Measurements from ENCODE around the gene DEGS2.

DEGS2 gene

GRCh38 chr14:100147181-100147631 is 12.2 kb downstream of the DEGS2 start:
- TF ChIP-seq CTCF (IDR thresholded peaks at IDR 0.05; ENCODE audit: low read length) = no peak
- no peak for TF ChIP-seq EZH2phosphoT487 (IDR thresholded peaks at IDR 0.05; ENCODE audit: low read length)
- no peak for TF ChIP-seq EZH2 (optimal IDR thresholded peaks at IDR 0.05; ENCODE audit: low read depth, low read length)
- no peaks in the 10 kb centered on the region for H3K4me1 ChIP-seq (ENCODE audit: low read length)
- no peak overlapping the region for H3K27ac ChIP-seq (ENCODE audit: low read length)

GRCh38 chr14:100146531-100147091 is 12.8 kb downstream of the DEGS2 start:
- TF ChIP-seq EZH2 (optimal IDR thresholded peaks at IDR 0.05; ENCODE audit: low read depth, low read length) (no peak), CTCF (IDR thresholded peaks at IDR 0.05; ENCODE audit: low read length) (no peak), EZH2phosphoT487 (IDR thresholded peaks at IDR 0.05; ENCODE audit: low read length) (no peak)
- Histone ChIP-seq H3K27me3 (replicated peaks; ENCODE audit: insufficient read depth, low read length) (no peaks in the 10 kb centered on the region; the same call in 1 of the 2 replicates), H3K36me3 (replicated peaks; ENCODE audit: insufficient read depth, low read length) (no peaks in the 10 kb centered on the region), H3F3A (ENCODE audit: insufficient read depth, low read length) (no peaks in the 10 kb centered on the region), H2AFZ (ENCODE audit: low read length) (no peak overlapping the region), H3K4me2 (ENCODE audit: low read depth, low read length) (no peak overlapping the region), H3K9me2 (replicated peaks; ENCODE audit: insufficient read depth, low read length) (no peaks in the 10 kb centered on the region), H3K4me1 (ENCODE audit: low read length) (no peaks in the 10 kb centered on the region), H3K4me3 (ENCODE audit: low read length) (no peak overlapping the region), H4K20me1 (ENCODE audit: insufficient read depth, low read length) (no peaks in the 10 kb centered on the region), H3K27ac (ENCODE audit: low read length) (no peak overlapping the region), H3K79me2 (ENCODE audit: low read length) (no peaks in the 10 kb centered on the region), H3K9ac (ENCODE audit: low read length) (no peak overlapping the region), H3K9me3 (replicated peaks; ENCODE audit: insufficient read depth, low read length) (no peaks in the 10 kb centered on the region)
- no peak for DNase-seq

More at GRCh38 chr14:100147181-100147631, 12.2 kb downstream of the DEGS2 start:
- DNase-seq = no peak
- Histone ChIP-seq H3K27me3 (replicated peaks; ENCODE audit: insufficient read depth, low read length) (no peaks in the 10 kb centered on the region; the same call in 1 of the 2 replicates), H3K4me2 (ENCODE audit: low read depth, low read length) (no peak overlapping the region), H3K4me3 (ENCODE audit: low read length) (no peak overlapping the region), H3K9ac (ENCODE audit: low read length) (no peak overlapping the region), H3K79me2 (ENCODE audit: low read length) (no peaks in the 10 kb centered on the region), H3F3A (ENCODE audit: insufficient read depth, low read length) (no peaks in the 10 kb centered on the region), H3K36me3 (replicated peaks; ENCODE audit: insufficient read depth, low read length) (no peaks in the 10 kb centered on the region), H2AFZ (ENCODE audit: low read length) (no peak overlapping the region), H4K20me1 (ENCODE audit: insufficient read depth, low read length) (no peaks in the 10 kb centered on the region), H3K9me2 (replicated peaks; ENCODE audit: insufficient read depth, low read length) (no peaks in the 10 kb centered on the region), H3K9me3 (replicated peaks; ENCODE audit: insufficient read depth, low read length) (no peaks in the 10 kb centered on the region)

GRCh38 chr14:100145682-100146464 is 13.6 kb downstream of the DEGS2 start:
- Histone ChIP-seq H3K9me3 (replicated peaks; ENCODE audit: insufficient read depth, low read length) (no peaks in the 10 kb centered on the region), H3K79me2 (ENCODE audit: low read length) (no peaks in the 10 kb centered on the region), H3K4me3 (ENCODE audit: low read length) (no peak overlapping the region), H3F3A (ENCODE audit: insufficient read depth, low read length) (no peaks in the 10 kb centered on the region), H3K4me1 (ENCODE audit: low read length) (no peaks in the 10 kb centered on the region), H3K4me2 (ENCODE audit: low read depth, low read length) (no peak overlapping the region), H4K20me1 (ENCODE audit: insufficient read depth, low read length) (no peaks in the 10 kb centered on the region), H2AFZ (ENCODE audit: low read length) (no peak overlapping the region), H3K27me3 (replicated peaks; ENCODE audit: insufficient read depth, low read length) (no peaks in the 10 kb centered on the region; the same call in 1 of the 2 replicates), H3K27ac (ENCODE audit: low read length) (no peak overlapping the region), H3K36me3 (replicated peaks; ENCODE audit: insufficient read depth, low read length) (no peaks in the 10 kb centered on the region), H3K9ac (ENCODE audit: low read length) (no peak overlapping the region), H3K9me2 (replicated peaks; ENCODE audit: insufficient read depth, low read length) (no peaks in the 10 kb centered on the region)
- DNase-seq = no peak
- TF ChIP-seq CTCF (IDR thresholded peaks at IDR 0.05; ENCODE audit: low read length) (no peak), EZH2 (optimal IDR thresholded peaks at IDR 0.05; ENCODE audit: low read depth, low read length) (no peak), EZH2phosphoT487 (IDR thresholded peaks at IDR 0.05; ENCODE audit: low read length) (no peak)
